HG02623 (cell line): ENCODE results near the gene TOLLIP.
"Not testable (repeated sequence)": the region's sequence is repeated elsewhere in the genome, so short reads cannot be mapped to it uniquely, and the experiment has no call there.

ENCODE experiments used
- ATAC-seq: cut with Tn5 transposase; IDR thresholded peaks from one replicate; pipeline ENCODE4 v1.9.1; 2021; ENCODE audit warnings: moderate library complexity; ENCODE audit not compliant: unreplicated experiment

Gene TOLLIP

GRCh38 chr11:1344056-1344635 lies 34.7 kb upstream of the TOLLIP start:
- no peak for ATAC-seq

GRCh38 chr11:1343391-1344055 lies 34.1 kb upstream of the TOLLIP start:
- ATAC-seq = no peak

- ATAC-seq = no peak
These were observed 33.5 kb upstream of the TOLLIP start for GRCh38 chr11:1342946-1343345.

- no peak for ATAC-seq
These were observed 32.6 kb upstream of the TOLLIP start for GRCh38 chr11:1341928-1342524.

- ATAC-seq = not testable (repeated sequence)
These were observed 31.8 kb upstream of the TOLLIP start for GRCh38 chr11:1341226-1341625.

- no peak for ATAC-seq
These were observed 30.7 kb upstream of the TOLLIP start for GRCh38 chr11:1340111-1340510.

- ATAC-seq = no peak
These were observed 29.7 kb upstream of the TOLLIP start for GRCh38 chr11:1339066-1339675.

- no peak for ATAC-seq
These were observed 29.0 kb upstream of the TOLLIP start for GRCh38 chr11:1338201-1339065.

GRCh38 chr11:1337647-1338007 lies 28.2 kb upstream of the TOLLIP start:
- no peak for ATAC-seq

- ATAC-seq = no peak
These were observed 27.6 kb upstream of the TOLLIP start for GRCh38 chr11:1336836-1337646.

GRCh38 chr11:1335811-1336761 lies 26.7 kb upstream of the TOLLIP start:
- ATAC-seq = no peak

GRCh38 chr11:1335264-1335810 lies 25.9 kb upstream of the TOLLIP start:
- ATAC-seq = no peak

- no peak for ATAC-seq
These were observed 24.4 kb upstream of the TOLLIP start for GRCh38 chr11:1333860-1334259.

GRCh38 chr11:1333091-1333772 lies 23.8 kb upstream of the TOLLIP start:
- ATAC-seq = no peak

- ATAC-seq = no peak
These were observed 21.0 kb upstream of the TOLLIP start for GRCh38 chr11:1330473-1330872.

- ATAC-seq = no peak
These were observed 17.6 kb upstream of the TOLLIP start for GRCh38 chr11:1327064-1327460.

GRCh38 chr11:1326435-1327063 lies 17.1 kb upstream of the TOLLIP start:
- no peak for ATAC-seq

GRCh38 chr11:1323774-1324173 lies 14.3 kb upstream of the TOLLIP start:
- ATAC-seq = no peak
